ENCODE results near the gene SSU72.

Gene SSU72

GRCh38 chr1:1610796-1611195, 36.1 kb upstream of the SSU72 start:
- DNase-seq (ENCODE audit: low spot score), result no peak

- DNase-seq (ENCODE audit: low spot score), result no peak
Measured at GRCh38 chr1:1609822-1610485, 35.3 kb upstream of the SSU72 start.

- DNase-seq (ENCODE audit: low spot score), result no peak
Measured at GRCh38 chr1:1606232-1606631, 31.6 kb upstream of the SSU72 start.

GRCh38 chr1:1605724-1606123, 31.1 kb upstream of the SSU72 start:
- no peak for DNase-seq (ENCODE audit: low spot score)

GRCh38 chr1:1605034-1605591, 30.4 kb upstream of the SSU72 start:
- no peak for DNase-seq (ENCODE audit: low spot score)

GRCh38 chr1:1604374-1605033, 29.8 kb upstream of the SSU72 start:
- DNase-seq (ENCODE audit: low spot score), result no peak

GRCh38 chr1:1603671-1604373, 29.2 kb upstream of the SSU72 start:
- no peak for DNase-seq (ENCODE audit: low spot score)

- no peak for DNase-seq (ENCODE audit: low spot score)
Measured at GRCh38 chr1:1602968-1603506, 28.4 kb upstream of the SSU72 start.

- no peak for DNase-seq (ENCODE audit: low spot score)
Measured at GRCh38 chr1:1602304-1602967, 27.8 kb upstream of the SSU72 start.

GRCh38 chr1:1601564-1602303, 27.1 kb upstream of the SSU72 start:
- DNase-seq (ENCODE audit: low spot score), result no peak

GRCh38 chr1:1600861-1601563, 26.3 kb upstream of the SSU72 start:
- no peak for DNase-seq (ENCODE audit: low spot score)

GRCh38 chr1:1599935-1600860, 25.5 kb upstream of the SSU72 start, which contains the start of gene FNDC10:
Gene FNDC10, minus strand, starts transcription at chr1:1600135. Its CDS starts 120 bp downstream, at chr1:1600015.
- no peak for DNase-seq (ENCODE audit: low spot score)

- no peak for DNase-seq (ENCODE audit: low spot score)
Measured at GRCh38 chr1:1599030-1599934, 24.6 kb upstream of the SSU72 start.

GRCh38 chr1:1598720-1599029, 24.0 kb upstream of the SSU72 start:
- no peak for DNase-seq (ENCODE audit: low spot score)

- no peak for DNase-seq (ENCODE audit: low spot score)
Measured at GRCh38 chr1:1598051-1598719, 23.5 kb upstream of the SSU72 start.

- no peak for DNase-seq (ENCODE audit: low spot score)
Measured at GRCh38 chr1:1597275-1597930, 22.7 kb upstream of the SSU72 start.

- no peak for DNase-seq (ENCODE audit: low spot score)
Measured at GRCh38 chr1:1596493-1597274, 22.0 kb upstream of the SSU72 start.

All from hematopoietic multipotent progenitor cell treated with erythropoietin and hydrocortisone succinate and interleukin-3 and kit ligand, for 15 days (in vitro differentiated cells).